HG03139 (cell line): ENCODE data around the gene SOX5.
A peak's percentile ranks its signal among the peaks of the same experiment; 100 is the strongest.
"Not testable (repeated sequence)": the region's sequence is repeated elsewhere in the genome, so short reads cannot be mapped to it uniquely, and the experiment has no call there.

Experiments
- ATAC-seq: cut with Tn5 transposase; IDR thresholded peaks from one replicate; pipeline ENCODE4 v1.9.1; 2021; ENCODE audit not compliant: unreplicated experiment

The SOX5 gene

DNA sequence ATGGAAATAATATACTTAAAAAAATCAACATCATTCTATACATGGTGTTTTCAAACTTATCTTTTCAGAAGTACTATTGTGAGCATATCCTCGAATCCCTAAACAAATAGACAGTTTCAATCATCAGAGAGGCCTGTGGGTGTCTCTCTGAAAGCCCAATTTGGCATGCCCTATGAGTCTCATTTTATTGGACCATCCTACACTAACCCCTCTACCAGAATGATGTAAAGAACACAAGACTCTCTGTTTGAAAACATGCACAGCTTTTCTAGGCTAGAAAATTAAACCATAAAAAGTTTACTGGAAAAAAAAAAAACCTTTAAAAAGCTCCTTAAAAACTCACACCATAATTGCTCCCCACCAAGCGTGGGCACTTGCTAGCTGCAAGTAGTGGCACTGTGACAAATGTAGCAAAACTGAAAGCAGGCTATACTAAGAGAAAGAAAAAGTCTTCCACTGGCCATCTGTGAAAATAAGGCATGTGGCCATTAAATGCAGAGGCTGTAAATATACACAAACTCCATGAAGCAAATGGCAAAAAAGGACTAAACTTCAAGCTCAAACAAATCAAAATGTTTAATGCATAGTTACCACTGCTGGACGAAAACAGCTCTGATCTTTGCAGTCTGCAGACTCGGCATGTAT, 394.2 kb downstream of the SOX5 start:
- ATAC-seq: no peak

DNA sequence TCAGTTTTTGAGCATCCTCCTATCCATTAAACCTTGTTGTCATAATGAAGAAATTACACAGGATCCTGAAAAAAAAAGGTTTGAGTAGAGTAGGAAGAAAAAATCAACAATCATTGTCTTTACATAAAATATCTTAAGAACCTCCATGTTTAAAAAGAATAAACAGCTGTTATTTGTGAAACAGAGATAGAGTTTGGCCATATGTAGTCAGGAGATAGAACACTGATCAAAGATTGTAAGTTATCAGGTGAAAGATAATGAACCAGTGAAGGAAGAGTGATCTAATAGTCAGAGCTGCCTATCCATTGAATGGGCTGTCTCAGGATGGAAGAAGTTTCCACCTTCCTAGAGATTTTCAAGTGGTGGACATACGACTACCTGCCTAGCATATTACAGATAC, 397.1 kb downstream of the SOX5 start:
- no peak for ATAC-seq

DNA sequence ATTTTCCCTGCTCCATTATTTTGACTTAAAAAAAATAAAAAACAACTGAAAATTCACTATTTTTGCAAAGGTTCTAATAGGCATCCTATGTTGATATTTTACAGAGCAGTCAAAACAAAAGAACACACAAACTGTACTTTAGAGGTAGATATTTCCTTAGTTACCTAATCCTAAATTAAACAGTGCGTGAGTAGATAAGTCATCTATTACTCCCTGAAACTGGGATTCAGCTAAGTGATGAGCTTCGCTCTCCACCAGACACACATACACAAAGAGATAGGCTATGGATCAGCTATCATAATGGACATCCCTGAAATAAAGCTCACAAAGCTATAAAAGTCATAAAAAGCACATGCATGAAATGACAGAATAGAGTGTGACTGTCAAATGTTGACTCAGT, 398.7 kb downstream of the SOX5 start:
- no peak for ATAC-seq

DNA sequence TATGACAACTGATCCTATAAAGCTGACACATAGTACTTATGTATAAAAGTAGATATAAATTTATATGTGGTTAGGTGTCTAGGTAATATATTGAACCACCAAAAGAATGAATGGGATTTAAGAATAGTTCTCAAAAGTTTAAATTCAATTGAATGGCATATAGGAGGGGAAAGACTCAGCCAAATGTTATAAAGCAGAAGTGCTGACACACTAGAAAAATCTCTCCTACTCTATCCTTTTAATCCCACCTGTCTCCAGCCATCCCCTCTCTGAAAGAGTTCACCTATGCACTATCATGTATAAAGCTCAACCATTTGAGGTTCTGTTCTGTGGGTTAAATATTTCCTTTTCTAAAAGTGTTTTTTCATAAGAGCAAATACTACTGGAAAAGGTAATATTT, 400.7 kb downstream of the SOX5 start:
- ATAC-seq: no peak

DNA sequence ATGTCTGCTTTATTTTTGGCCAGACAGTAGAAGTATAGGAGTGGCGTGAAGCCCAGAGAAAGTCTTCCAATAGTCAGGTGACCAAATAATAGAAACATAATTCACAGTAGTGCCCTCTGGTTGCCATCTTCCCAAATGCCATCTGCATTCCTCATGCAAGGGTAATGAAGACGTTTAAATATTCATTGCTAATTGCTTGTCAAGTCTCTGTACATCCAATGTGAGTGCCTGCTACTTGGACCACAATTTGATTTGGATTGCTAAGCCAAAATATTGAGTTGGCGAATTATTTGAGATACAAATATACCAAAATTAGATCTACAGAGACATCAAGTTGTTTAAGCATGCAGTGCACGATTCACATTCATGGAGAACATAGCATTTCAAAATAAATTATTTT, 402.7 kb downstream of the SOX5 start:
- ATAC-seq: no peak

DNA sequence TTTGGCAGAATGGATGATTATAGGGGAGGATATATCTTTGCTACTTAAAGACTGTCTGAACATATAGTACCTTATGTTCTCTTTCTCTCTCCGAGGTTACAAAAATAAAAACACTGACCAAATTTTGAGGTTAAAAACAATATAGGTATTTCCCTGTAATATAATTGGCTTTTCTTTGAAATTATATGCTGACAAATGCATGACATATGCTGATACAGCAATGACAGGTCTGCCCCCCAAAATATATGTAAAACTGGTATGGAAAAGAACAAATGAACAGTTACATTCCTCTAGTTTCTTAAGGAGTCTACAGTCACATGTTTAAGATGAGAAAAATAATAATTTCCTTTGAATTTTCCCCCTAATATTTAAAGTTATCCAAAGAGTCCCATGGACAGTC, 405.7 kb downstream of the SOX5 start:
- no peak for ATAC-seq

DNA sequence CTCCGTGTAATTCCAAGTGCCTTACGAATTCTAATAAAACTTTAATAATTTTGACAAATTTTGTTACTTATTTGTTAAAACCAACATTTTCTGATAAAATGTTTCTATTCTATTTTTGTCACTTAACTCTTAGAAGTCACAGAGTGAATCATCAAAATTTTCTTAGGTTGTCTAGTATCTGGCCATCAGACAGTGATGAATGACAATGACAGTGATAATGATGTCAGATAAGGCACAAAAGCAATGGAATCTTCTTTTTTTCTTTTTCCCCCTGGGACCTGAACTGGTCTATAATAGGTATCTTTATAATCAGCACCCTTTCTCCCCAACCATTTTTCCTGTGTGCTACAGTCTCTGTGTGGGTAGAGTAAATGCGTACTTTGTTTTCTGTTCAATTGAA, 407.3 kb downstream of the SOX5 start:
- no peak for ATAC-seq

DNA sequence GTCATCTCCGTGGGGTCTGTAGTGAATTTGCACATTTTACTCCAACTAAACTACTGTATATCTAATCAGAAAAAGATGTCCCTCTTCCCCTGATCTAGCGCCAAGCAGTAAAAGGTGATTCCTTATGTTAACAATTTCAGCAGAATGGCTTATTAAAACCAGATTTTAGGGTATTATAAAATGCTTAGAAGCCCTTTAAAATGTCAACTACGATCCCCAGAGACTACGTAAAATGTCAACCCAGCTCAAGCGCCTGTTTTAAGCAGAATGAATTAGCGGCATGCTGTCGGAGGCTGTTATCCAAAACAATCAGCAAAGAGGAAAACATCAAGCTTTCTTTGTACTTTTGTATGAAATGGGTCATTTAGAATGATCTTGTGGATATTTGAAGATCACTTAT, 408.9 kb downstream of the SOX5 start:
- ATAC-seq: no peak

DNA sequence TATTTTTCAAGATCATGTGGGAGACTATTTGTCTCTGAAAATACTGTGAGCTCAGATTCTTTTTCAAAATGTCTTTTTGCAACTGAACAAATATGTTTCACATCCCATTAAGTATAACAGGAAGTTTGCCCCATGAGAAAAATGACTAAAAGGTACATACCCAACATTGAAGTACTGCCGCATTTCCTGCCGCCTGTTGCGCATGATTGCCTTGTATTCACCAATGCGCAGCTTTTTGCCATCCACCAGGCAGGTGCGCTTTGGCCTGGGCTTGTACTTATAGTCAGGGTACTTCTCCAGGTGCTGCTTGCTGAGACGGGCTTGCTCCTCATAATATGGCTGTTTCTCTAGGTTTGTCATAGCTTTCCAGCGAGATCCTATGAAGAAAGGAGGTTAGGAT, 413.2 kb downstream of the SOX5 start:
- ATAC-seq: peak; percentile 65

DNA sequence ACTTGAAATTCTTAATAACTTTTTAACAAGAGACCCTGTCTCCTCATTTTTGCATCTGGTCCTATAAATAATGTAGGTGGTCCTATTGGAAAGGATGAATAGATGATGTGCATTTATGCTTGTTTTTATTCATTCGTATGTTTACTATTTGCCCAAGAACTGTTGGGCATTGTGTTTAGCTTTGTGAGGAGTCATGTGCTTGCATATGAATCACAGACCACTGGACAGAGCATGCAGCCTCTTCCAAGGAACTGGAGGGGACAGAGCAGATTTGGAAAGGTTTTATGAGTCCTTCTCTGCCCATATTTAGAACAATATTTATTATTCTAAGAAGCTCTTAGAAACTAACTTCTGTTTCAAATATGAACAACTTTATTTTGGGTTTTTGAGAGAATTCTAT, 414.0 kb downstream of the SOX5 start:
- ATAC-seq: no peak

DNA sequence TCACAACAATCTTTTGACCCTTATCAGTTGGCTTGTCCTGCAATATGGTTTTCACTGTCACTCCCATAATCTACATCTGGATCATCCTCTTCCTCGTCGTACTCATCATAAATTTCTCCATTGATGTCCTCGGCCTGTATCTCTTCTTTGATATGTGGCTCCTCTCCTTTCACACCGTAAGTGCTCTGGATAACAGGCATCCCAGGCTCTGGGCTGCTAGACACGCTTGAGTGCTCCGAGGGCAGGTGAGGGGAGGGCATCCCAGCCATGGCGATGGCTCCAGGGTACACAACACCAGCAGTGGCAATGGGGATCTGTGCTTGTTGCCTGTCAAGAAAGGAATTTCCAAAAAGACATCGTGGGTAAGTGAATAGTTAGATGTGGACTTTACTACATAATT, 415.3 kb downstream of the SOX5 start:
- no peak for ATAC-seq

DNA sequence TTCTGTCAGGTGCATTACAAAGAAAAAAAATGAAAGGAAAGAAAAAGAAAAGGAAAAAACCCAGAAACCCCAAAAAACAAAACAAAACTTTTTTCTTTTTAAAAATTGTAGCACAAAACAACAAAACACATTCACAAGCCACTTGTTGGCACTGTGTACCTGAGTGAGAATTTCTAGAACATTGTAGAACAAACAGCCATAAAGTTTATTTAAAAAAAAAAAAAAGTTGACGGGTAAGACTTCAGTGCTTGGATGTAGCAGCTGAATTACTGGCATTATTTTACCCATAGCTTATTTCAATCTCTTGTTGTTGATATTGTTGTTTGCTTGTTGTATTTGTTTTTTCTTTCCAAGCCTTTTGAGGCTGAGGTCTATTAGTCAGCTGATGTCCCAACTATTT, 415.8 kb downstream of the SOX5 start:
- no peak for ATAC-seq

DNA sequence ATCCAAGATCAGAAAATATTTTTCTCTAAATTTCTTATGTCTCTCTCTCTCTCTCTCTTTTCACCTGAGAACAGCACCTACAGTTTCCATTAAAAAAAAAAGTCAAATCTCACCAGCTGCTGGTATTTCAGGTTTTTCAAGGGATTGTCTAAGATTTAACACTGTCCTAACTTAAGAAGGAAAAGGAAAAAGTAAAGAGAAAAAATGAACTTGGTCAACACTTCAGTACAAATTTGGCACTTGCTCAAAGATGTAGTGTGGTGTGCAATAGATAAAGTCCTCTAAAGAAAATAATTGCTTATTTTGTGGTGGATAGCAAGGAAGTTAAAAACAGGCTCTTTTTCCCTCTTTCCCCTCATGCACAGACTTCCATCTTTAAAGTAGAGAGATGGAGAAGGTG, 416.2 kb downstream of the SOX5 start:
- ATAC-seq: no peak

DNA sequence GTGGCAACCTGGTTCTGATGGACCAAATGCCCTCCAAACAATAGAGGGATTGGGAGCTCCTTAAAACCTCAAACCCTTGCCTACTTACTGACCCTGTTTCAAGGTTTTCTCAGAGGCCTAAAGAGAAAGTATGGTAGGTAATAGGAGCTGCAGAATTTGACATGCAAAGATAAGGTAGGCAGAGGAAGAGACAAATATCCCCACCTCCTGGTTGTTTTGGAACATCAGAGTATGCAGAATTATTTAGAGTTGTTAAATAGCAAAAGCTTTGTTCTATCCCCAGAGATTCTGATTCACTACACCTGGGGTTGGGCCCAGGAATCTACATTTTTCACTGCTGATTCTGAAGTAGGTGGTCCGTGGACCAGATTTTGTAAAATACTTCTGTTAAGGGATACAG, 421.2 kb downstream of the SOX5 start:
- ATAC-seq: no peak

DNA sequence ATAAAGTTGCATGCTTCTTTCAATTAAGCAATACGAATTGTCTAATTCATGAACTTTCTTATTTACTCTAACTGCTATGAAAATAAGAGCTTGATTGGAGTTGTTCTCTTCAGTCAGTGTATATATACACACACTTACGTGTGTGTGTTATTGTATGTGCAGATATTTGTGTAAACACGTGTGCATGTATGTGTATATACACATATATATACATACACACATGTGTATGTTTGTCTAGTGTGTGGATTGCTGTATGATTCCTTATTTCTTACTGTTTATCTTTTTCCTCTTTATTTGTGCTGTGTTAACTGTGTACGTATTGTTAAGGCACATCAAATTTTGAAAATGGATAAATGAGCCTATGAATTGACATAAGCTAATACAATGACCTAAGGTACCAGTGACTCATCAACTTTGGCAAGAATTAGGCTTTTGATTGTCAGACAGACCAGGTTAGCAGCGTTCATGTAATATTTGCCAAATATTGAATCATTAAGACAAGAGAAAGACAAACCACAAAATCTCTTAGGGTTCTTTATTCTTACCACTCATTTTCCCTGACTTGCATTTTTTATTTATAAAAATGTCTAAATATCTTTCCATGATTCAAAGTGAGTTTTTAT, 423.9 kb downstream of the SOX5 start:
- no peak for ATAC-seq

DNA sequence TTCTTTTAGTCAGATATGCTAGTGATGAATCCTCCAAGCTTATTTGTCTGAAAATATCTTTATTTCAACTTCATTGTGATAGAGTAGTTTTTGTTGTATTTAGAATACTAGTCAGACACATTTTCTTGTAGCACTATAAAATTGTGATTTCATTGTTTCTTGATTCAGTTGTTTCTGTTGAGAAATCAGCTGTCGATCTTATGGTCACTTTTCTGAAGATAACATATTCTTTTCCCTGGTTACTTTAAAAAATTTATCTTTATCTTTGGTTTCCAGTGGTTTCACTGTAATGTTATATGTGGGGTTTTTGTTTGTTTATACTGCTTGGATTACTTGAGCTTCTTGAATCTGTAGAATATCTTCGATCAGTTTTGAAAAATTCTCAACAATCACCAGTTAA, 426.1 kb downstream of the SOX5 start:
- no peak for ATAC-seq

DNA sequence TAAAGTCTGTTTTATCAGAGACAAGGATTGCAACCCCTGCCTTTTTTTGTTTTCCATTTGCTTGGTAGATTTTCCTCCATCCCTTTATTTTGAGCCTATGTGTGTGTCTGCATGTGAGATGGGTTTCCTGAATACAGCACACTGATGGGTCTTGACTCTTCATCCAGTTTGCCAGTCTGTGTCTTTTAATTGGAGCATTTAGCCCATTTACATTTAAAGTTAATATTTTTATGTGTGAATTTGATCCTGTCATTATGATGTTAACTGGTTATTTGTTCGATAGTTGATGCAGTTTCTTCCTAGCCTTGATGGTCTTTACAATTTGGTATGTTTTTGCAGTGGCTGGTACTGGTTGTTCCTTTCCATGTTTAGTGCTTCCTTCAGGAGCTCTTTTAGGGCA, 430.0 kb downstream of the SOX5 start:
- not testable (repeated sequence) for ATAC-seq

DNA sequence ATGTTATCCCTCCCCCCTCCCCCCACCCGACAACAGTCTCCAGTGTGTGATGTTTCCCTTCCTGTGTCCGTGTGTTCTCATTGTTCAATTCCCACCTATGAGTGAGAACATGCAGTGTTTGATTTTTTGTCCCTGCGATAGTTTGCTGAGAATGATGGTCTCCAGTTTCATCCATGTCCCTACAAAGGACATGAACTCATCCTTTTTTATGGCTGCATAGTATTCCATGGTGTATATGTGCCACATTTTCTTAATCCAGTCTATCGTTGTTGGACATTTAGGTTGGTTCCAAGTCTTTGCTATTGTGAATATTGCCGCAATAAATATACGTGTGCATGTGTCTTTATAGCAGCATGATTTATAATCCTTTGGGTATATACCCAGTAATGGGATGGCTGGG, 433.7 kb downstream of the SOX5 start:
- not testable (repeated sequence) for ATAC-seq

DNA sequence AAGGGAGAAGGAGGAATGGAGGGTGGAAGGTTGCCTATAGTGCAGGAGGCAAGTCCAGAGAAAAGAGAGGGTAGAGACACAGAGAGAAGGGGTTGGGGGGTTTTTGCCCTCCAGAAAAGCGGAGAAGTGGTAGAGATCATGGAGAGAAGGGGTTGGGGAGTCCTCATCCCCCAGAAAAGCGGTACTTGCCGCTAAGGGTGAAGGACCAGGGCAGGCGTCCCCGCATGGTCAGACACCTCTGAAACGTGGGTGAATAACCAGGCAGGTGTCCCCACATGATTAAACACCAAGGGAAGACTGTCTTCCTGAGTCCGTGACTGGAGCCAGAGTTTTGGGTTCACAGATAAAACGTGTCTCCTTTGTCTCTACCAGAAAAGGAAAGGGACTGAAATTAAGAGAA, 439.0 kb downstream of the SOX5 start:
- ATAC-seq: no peak

DNA sequence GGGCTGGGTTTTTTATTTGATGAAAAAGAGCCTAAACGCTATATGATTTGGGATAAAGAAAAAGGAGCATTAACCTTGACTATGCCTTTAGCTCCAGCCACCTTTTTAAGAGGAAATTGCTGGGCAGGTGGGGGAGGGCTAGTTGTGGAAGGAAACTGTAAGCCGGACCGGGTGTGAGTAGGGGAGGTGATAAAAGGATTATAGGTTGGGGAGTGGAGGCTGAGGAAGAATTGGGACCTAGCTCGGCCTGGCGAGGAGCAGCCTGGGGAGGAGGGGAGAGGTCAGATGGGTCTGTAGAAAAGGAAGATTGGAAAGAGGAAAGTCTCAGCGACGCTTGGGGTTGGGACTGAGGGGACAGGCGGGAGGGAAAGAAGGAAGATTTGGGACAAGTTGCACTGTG, 439.6 kb downstream of the SOX5 start:
- ATAC-seq: not testable (repeated sequence)

DNA sequence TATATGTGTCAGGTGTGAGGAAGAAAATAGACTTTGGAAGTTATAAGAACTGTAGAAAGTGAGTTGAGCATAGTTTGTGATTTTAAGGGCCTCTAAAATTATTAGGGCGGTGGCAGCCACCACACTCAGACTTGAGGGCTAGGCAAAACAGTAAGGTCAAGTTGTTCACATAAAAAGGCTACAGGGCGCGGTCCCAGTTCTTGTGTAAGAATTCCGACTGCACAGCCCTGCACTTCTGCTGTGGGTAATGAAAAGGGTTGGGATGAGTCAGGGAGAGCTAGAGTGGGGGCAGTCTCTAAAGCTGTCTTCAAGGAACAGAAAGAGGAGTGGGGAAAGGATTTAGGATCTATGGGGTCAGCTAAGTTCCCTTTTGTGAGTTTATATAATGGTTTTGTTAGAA, 441.7 kb downstream of the SOX5 start:
- not testable (repeated sequence) for ATAC-seq

DNA sequence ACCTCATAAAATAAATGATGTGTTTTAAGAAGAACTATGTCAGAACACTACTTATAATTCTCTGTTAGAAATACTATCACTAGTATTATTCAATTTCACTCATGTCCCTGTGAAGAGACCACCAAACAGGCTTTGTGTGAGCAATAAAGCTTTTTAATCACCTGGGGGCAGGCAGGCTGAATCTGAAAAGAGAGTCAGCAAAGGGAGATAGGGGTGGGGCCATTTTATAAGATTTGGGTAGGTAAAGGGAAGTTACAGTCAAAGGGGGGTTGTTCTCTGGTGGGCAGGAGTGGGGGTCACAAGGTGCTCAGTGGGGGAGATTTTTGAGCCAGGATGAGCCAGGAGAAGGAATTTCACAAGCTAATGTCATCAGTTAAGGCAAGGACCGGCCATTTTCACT, 443.7 kb downstream of the SOX5 start:
- ATAC-seq: not testable (repeated sequence)
